ENCODE measurements around the gene ZNF548.

Gene ZNF548

GRCh38 chr19:57403737-57404563 lies 14.3 kb downstream of the ZNF548 start:
- DNase-seq: no peak

GRCh38 chr19:57406516-57407123 lies 17.0 kb downstream of the ZNF548 start:
- DNase-seq: peak; percentile 76

- peak; percentile 96 for DNase-seq
Measured at GRCh38 chr19:57410877-57411671, 21.4 kb downstream of the ZNF548 start, which contains the start of gene ZNF17. ZNF17 (plus strand) TSS chr19:57411161; CDS start chr19:57413616, 2,455 bp downstream.

- no peak for DNase-seq
Measured at GRCh38 chr19:57419439-57419838, 29.8 kb downstream of the ZNF548 start.

- no peak for DNase-seq
Measured at GRCh38 chr19:57421037-57421436, 31.4 kb downstream of the ZNF548 start.

GRCh38 chr19:57434386-57435061 lies 44.9 kb downstream of the ZNF548 start:
- DNase-seq: no peak

GRCh38 chr19:57435062-57435978 lies 45.7 kb downstream of the ZNF548 start, which contains the start of gene ZNF749:
ZNF749 (plus strand) TSS chr19:57435325; CDS start chr19:57435579, 254 bp downstream.
- peak; percentile 95 for DNase-seq

- no peak for DNase-seq
Measured at GRCh38 chr19:57436417-57436816, 46.8 kb downstream of the ZNF548 start.

- DNase-seq: no peak
Measured at GRCh38 chr19:57437931-57438330, 48.3 kb downstream of the ZNF548 start.

- no peak for DNase-seq
Measured at GRCh38 chr19:57438925-57439324, 49.3 kb downstream of the ZNF548 start.

- DNase-seq: no peak
Measured at GRCh38 chr19:57441979-57442752, 52.5 kb downstream of the ZNF548 start.

GRCh38 chr19:57443121-57443696 lies 53.6 kb downstream of the ZNF548 start:
- DNase-seq: no peak

GRCh38 chr19:57452307-57452706 lies 62.7 kb downstream of the ZNF548 start:
- no peak for DNase-seq
